Hepatocyte (in vitro differentiated cells): ENCODE measurements around the gene SERPINF2. TPM values are rescaled to one million over a fixed set of nuclear protein-coding genes. Genes with fewer than 3 reads are reported as not detected.

Experiments
- DNase-seq: peaks from one replicate; pipeline ENCODE4 v3.0.0-alpha.2; 2016; ENCODE audit warnings: low spot score
- H2AFZ ChIP-seq: fragments of 200-600 bp; sonication (generic); 2 replicates; pipeline ENCODE4 v1.6.0; 2016; ENCODE audit warnings: antibody characterized with exemption, mild to moderate bottlenecking
- H3K27ac ChIP-seq: fragments of 200-600 bp; sonication (generic); 2 replicates; pipeline ENCODE4 v1.5.1; 2016; ENCODE audit warnings: mild to moderate bottlenecking
- H3K27me3 ChIP-seq: fragments of 200-600 bp; sonication (generic); 2 replicates; pipeline ENCODE4 v1.6.1; 2016
- H3K36me3 ChIP-seq: fragments of 200-600 bp; sonication (generic); replicated peaks from 2 replicates; pipeline ENCODE4 v1.5.1; 2016; ENCODE audit warnings: low read depth; ENCODE audit not compliant: insufficient read depth
- H3K4me1 ChIP-seq: fragments of 200-600 bp; sonication (generic); 2 replicates; pipeline ENCODE4 v1.5.1; 2016; ENCODE audit warnings: mild to moderate bottlenecking, moderate library complexity; ENCODE audit not compliant: insufficient read depth
- H3K4me2 ChIP-seq: fragments of 200-600 bp; sonication (generic); 2 replicates; pipeline ENCODE4 v1.6.0; 2016
- H3K4me3 ChIP-seq: fragments of 200-600 bp; sonication (generic); 2 replicates; pipeline ENCODE4 v1.5.1; 2016; ENCODE audit warnings: mild to moderate bottlenecking
- H3K79me2 ChIP-seq: fragments of 200-600 bp; sonication (generic); 2 replicates; pipeline ENCODE4 v1.6.0; 2017; ENCODE audit warnings: mild to moderate bottlenecking
- H3K9me2 ChIP-seq: fragments of 200-600 bp; sonication (generic); replicated peaks from 2 replicates; pipeline ENCODE4 v1.6.0; 2017; ENCODE audit warnings: mild to moderate bottlenecking; ENCODE audit not compliant: insufficient read depth
- H3K9me3 ChIP-seq: fragments of 200-600 bp; sonication (generic); 2 replicates; pipeline ENCODE4 v1.5.1; 2016; ENCODE audit warnings: low read depth, mild to moderate bottlenecking
- H4K20me1 ChIP-seq: fragments of 200-600 bp; sonication (generic); 2 replicates; pipeline ENCODE4 v1.6.0; 2016; ENCODE audit warnings: mild to moderate bottlenecking; ENCODE audit not compliant: insufficient read depth, poor library complexity, severe bottlenecking
- EZH2 ChIP-seq: fragments of 200-600 bp; sonication (generic); IDR thresholded peaks from 2 replicates; pipeline ENCODE4 v1.6.1; 2016; ENCODE audit warnings: antibody characterized with exemption, mild to moderate bottlenecking, borderline replicate concordance
- EZH2phosphoT487 ChIP-seq: fragments of 200-600 bp; sonication (generic); IDR thresholded peaks from one replicate; pipeline ENCODE4 v1.6.1; 2018; ENCODE audit warnings: antibody characterized with exemption, mild to moderate bottlenecking, low read depth, moderate library complexity; ENCODE audit not compliant: unreplicated experiment, severe bottlenecking
- WGBS: methylation state at CpG from one replicate; pipeline ENCODE4 v1.1.6; 2016; ENCODE audit warnings: low lambda C conversion rate; ENCODE audit errors: missing lambda C conversion rate; 5-methylcytosine and 5-hydroxymethylcytosine counted together
- polyA plus RNA-seq: library from polyadenylated mRNA; unstranded; fragments of >200 nt; fragmentation: Nextera tagmentation; extraction: Ambion mirVana; gene quantifications from 2 replicates; pipeline ENCODE4 v1.2.1, GENCODE V29; 2016
- total RNA-seq: library from RNA; depleted of rRNA; stranded (reverse); fragments of >200 nt; gene quantifications from 2 replicates; pipeline ENCODE4 v1.2.3, GENCODE V29; 2014
- TF ChIP-seq, protein P1 (sequence below): fragments of 200-600 bp; sonication (generic); IDR thresholded peaks from 2 replicates; pipeline ENCODE4 v1.5.1; 2016; ENCODE audit warnings: antibody characterized with exemption, mild to moderate bottlenecking; ENCODE audit not compliant: poor library complexity

Gene SERPINF2
- total and polyA plus RNA-seq, 2 experiments from 2014 or later, result 127 to 164 TPM

GRCh38 chr17:1783834-1784611 is 41.4 kb downstream of the SERPINF2 start:
- Histone ChIP-seq H2AFZ (no peak overlapping the region), H3K4me2 (peak overlapping the region; percentile 40), H3K27me3 (no peaks in the 10 kb centered on the region), H3K9me3 (no peaks in the 10 kb centered on the region), H3K79me2 (no peaks in the 10 kb centered on the region), H3K4me3 (no peak overlapping the region), H3K9me2 (no peaks in the 10 kb centered on the region), H3K4me1 (peaks cover 36% of the 10 kb centered on the region), H3K36me3 (no peaks in the 10 kb centered on the region), H4K20me1 (no peaks in the 10 kb centered on the region), H3K27ac (peak overlapping the region; percentile 93)
- WGBS, result 74% methylated on average over 16 of the region's 16 CpGs
- DNase-seq, result peak; percentile 77
- TF ChIP-seq EZH2phosphoT487, result no peak
- TF ChIP-seq, protein P1, sequence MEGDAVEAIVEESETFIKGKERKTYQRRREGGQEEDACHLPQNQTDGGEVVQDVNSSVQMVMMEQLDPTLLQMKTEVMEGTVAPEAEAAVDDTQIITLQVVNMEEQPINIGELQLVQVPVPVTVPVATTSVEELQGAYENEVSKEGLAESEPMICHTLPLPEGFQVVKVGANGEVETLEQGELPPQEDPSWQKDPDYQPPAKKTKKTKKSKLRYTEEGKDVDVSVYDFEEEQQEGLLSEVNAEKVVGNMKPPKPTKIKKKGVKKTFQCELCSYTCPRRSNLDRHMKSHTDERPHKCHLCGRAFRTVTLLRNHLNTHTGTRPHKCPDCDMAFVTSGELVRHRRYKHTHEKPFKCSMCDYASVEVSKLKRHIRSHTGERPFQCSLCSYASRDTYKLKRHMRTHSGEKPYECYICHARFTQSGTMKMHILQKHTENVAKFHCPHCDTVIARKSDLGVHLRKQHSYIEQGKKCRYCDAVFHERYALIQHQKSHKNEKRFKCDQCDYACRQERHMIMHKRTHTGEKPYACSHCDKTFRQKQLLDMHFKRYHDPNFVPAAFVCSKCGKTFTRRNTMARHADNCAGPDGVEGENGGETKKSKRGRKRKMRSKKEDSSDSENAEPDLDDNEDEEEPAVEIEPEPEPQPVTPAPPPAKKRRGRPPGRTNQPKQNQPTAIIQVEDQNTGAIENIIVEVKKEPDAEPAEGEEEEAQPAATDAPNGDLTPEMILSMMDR, result peak; percentile 77

GRCh38 chr17:1785930-1786329 is 43.3 kb downstream of the SERPINF2 start:
- no peak for DNase-seq
- no peaks in the 10 kb centered on the region for H3K9me3 ChIP-seq
- no peaks in the 10 kb centered on the region for H3K27me3 ChIP-seq
- H3K4me2 ChIP-seq, result no peak overlapping the region
- no peak overlapping the region for H3K4me3 ChIP-seq
- TF ChIP-seq EZH2, result no peak
- TF ChIP-seq, protein P1, result no peak
- TF ChIP-seq EZH2phosphoT487, result no peak
- no peaks in the 10 kb centered on the region for H3K9me2 ChIP-seq
- no peaks in the 10 kb centered on the region for H3K36me3 ChIP-seq
- peaks cover 26% of the 10 kb centered on the region for H3K4me1 ChIP-seq
- H3K27ac ChIP-seq, result peak overlapping the region; percentile 89
- H2AFZ ChIP-seq, result no peak overlapping the region
- WGBS, result 94% methylated on average over 4 of the region's 4 CpGs
- no peaks in the 10 kb centered on the region for H4K20me1 ChIP-seq
- H3K79me2 ChIP-seq, result no peaks in the 10 kb centered on the region

DNA sequence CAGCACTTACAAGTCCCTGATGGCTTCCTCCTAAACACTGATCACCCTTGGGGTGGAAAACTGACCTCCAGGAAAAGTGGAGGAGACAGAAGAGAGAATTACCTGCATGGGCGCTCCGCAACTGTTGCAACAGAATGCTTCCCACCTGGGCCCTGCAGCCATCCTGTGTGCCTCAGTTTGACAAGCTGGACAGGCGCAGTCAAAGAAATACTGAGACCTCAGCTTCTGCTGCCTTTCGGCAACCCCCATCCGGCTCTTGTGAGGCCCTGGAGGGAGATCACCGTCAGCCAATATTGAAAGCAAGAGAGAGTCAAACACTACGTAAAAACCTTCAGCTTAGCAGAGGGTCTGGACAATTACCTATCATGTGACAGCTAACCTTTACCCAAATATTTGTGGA is 44.0 kb downstream of the SERPINF2 start:
- TF ChIP-seq, protein P1, result no peak
- TF ChIP-seq EZH2phosphoT487, result no peak
- TF ChIP-seq EZH2, result no peak
- Histone ChIP-seq H2AFZ (no peak overlapping the region), H3K4me2 (peak overlapping the region; percentile 41), H3K9me3 (no peaks in the 10 kb centered on the region), H3K4me3 (no peak overlapping the region), H3K27me3 (no peaks in the 10 kb centered on the region), H3K4me1 (peaks cover 26% of the 10 kb centered on the region), H3K79me2 (no peaks in the 10 kb centered on the region), H3K27ac (peak overlapping the region; percentile 89), H4K20me1 (no peaks in the 10 kb centered on the region), H3K9me2 (no peaks in the 10 kb centered on the region), H3K36me3 (no peaks in the 10 kb centered on the region)
- 79% methylated on average over 7 of the region's 7 CpGs for WGBS
- no peak for DNase-seq
